ENCODE measurements around the gene CAPN11.

DNA sequence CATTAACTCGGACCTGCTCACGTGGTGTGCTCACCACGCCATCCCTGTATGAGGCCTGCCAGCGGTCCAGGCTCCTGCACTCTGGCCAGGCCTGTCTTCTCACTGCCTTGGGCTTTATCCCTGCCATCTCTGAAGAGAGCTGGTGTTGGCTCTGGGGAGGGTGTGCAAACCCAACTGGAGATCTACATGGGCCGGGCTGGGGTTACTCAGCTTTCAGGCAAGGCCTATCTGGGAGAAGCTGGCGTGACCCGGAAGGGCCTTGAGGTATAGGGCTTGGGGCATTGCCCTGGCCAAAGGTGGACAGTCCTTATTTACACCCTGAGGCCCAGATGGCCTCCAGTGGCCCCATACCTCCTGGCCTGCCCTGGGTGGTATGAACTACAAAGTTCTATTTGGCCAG lies 69.8 kb downstream of the CAPN11 start:
- TF ChIP-seq, protein P1, sequence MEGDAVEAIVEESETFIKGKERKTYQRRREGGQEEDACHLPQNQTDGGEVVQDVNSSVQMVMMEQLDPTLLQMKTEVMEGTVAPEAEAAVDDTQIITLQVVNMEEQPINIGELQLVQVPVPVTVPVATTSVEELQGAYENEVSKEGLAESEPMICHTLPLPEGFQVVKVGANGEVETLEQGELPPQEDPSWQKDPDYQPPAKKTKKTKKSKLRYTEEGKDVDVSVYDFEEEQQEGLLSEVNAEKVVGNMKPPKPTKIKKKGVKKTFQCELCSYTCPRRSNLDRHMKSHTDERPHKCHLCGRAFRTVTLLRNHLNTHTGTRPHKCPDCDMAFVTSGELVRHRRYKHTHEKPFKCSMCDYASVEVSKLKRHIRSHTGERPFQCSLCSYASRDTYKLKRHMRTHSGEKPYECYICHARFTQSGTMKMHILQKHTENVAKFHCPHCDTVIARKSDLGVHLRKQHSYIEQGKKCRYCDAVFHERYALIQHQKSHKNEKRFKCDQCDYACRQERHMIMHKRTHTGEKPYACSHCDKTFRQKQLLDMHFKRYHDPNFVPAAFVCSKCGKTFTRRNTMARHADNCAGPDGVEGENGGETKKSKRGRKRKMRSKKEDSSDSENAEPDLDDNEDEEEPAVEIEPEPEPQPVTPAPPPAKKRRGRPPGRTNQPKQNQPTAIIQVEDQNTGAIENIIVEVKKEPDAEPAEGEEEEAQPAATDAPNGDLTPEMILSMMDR (IDR thresholded peaks at IDR 0.05; ENCODE audit: low read depth, low read length) = no peak
- TF ChIP-seq EZH2phosphoT487 (IDR thresholded peaks at IDR 0.05; ENCODE audit: low read depth) = no peak

Data from OCI-LY3 (cell line).